IMR-90 (cell line): Measurements from ENCODE around the gene MLLT10. TPM values are rescaled to one million over a fixed set of nuclear protein-coding genes. Genes with fewer than 3 reads are reported as not detected.

Experiments used
- FOS ChIP-seq: fragments of 150-350 bp; IDR thresholded peaks from 2 replicates; pipeline ENCODE4 v1.6.1; 2016; ENCODE audit warnings: low read depth, low read length
- MAFK ChIP-seq: IDR thresholded peaks from 2 replicates; pipeline ENCODE4 v1.6.1; 2012; ENCODE audit warnings: low read depth, low read length, improper control_type of control experiment
- MAZ ChIP-seq: IDR thresholded peaks from 2 replicates; pipeline ENCODE4 v1.6.1; 2012; ENCODE audit warnings: low read depth, mild to moderate bottlenecking, low read length, improper control_type of control experiment, moderate library complexity, borderline replicate concordance
- MXI1 ChIP-seq: IDR thresholded peaks from 2 replicates; pipeline ENCODE4 v1.6.1; 2012; ENCODE audit warnings: low read depth, mild to moderate bottlenecking, low read length, moderate library complexity, borderline replicate concordance
- SMC3 ChIP-seq: fragments of 150-350 bp; IDR thresholded peaks from 2 replicates; pipeline ENCODE4 v1.6.1; 2016; ENCODE audit warnings: low read depth, mild to moderate bottlenecking, antibody characterized with exemption, low read length, moderate library complexity
- polyA plus RNA-seq, 3 experiments: library from polyadenylated mRNA; depleted of rRNA; stranded (reverse); fragments of >200 nt; gene quantifications; 2 replicates each; pipeline ENCODE4 v1.2.3, GENCODE V29; 2012; ENCODE audit warnings: low replicate concordance in 1 of 3
- total RNA-seq: library from RNA; depleted of rRNA; stranded (reverse); fragments of >200 nt; gene quantifications from 2 replicates; pipeline ENCODE4 v1.2.3, GENCODE V29; 2012

MLLT10 gene
- total and polyA plus RNA-seq, 2 of the 4 experiments (the other 2 are of a cell fraction), result 22.5 to 29.0 TPM

- TF ChIP-seq MAFK (no peak), SMC3 (no peak), MAZ (peak; percentile 95), FOS (no peak), MXI1 (peak; percentile 6)
Observed at GRCh38 chr10:21533467-21534279, at the start of gene MLLT10 (continued).
